Nephron (organoid): ENCODE measurements around the gene PHRF1.
A peak's percentile ranks its signal among the peaks of the same experiment; 100 is the strongest.

Experiments used
- H3K27ac Mint-ChIP-seq, 3 experiments: 2 replicates each; pipeline ENCODE4 v1.8.0; 2020; ENCODE audit warnings: mixed read lengths in 3 of 3, mild to moderate bottlenecking in 2 of 3, moderate library complexity in 1 of 3
- H3K27me3 Mint-ChIP-seq: 2 replicates; pipeline ENCODE4 v1.8.0; 2021; ENCODE audit warnings: low read depth, mild to moderate bottlenecking, moderate library complexity, mixed read lengths
- H3K36me3 Mint-ChIP-seq: 2 replicates; pipeline ENCODE4 v1.8.0; 2020; ENCODE audit warnings: low read depth, mixed read lengths
- H3K4me1 Mint-ChIP-seq: 2 replicates; pipeline ENCODE4 v1.8.0; 2020; ENCODE audit warnings: mixed read lengths
- H3K4me3 Mint-ChIP-seq, 3 experiments: 2 replicates each; pipeline ENCODE4 v1.8.0; 2020; ENCODE audit warnings: mild to moderate bottlenecking in 3 of 3, mixed read lengths in 3 of 3, moderate library complexity in 2 of 3
- H3K9me3 Mint-ChIP-seq: 2 replicates; pipeline ENCODE4 v1.8.0; 2020; ENCODE audit warnings: mixed read lengths
- CTCF ChIP-seq, 3 experiments: fragments of 200-600 bp; sonication (generic); IDR thresholded peaks; one replicate each; pipeline ENCODE4 v1.5.0; 2021; ENCODE audit warnings: antibody characterized with exemption in 3 of 3; ENCODE audit not compliant: unreplicated experiment in 3 of 3

The PHRF1 gene

GRCh38 chr11:575996-576768, at the start of gene PHRF1:
Gene PHRF1, plus strand, starts transcription at chr11:576470. Its CDS starts 5,043 bp downstream, at chr11:581513.
- H3K36me3 Mint-ChIP-seq: peaks cover 2% of the 10 kb centered on the region
- H3K27ac Mint-ChIP-seq: peak within 1 kb of the TSS; percentile 97 to 99 (median 98)
- H3K9me3 Mint-ChIP-seq: no peaks in the 10 kb centered on the region
- H3K4me1 Mint-ChIP-seq: peaks cover 28% of the 10 kb centered on the region
- peak within 1 kb of the TSS; percentile 89 to 94 (median 92) for H3K4me3 Mint-ChIP-seq
- no peak for TF ChIP-seq CTCF (IDR thresholded peaks at IDR 0.05; ENCODE audit: unreplicated experiment in 3 of 3)
- H3K27me3 Mint-ChIP-seq: peaks cover 22% of the 10 kb centered on the region

- Mint-ChIP-seq H3K27ac (no peak overlapping the region), H3K36me3 (no peaks in the 10 kb centered on the region), H3K4me3 (no peak overlapping the region), H3K4me1 (no peaks in the 10 kb centered on the region), H3K27me3 (peaks cover 3% of the 10 kb centered on the region), H3K9me3 (no peaks in the 10 kb centered on the region)
- no peak for TF ChIP-seq CTCF (IDR thresholded peaks at IDR 0.05; ENCODE audit: unreplicated experiment in 3 of 3)
These were observed 48.0 kb upstream of the PHRF1 start for GRCh38 chr11:528166-528814.

GRCh38 chr11:528815-529727, 47.2 kb upstream of the PHRF1 start:
- Mint-ChIP-seq H3K27me3 (peaks cover 3% of the 10 kb centered on the region), H3K9me3 (no peaks in the 10 kb centered on the region), H3K4me3 (peak overlapping the region in 1 of 3 experiments; percentile 30), H3K36me3 (no peaks in the 10 kb centered on the region), H3K4me1 (no peaks in the 10 kb centered on the region), H3K27ac (no peak overlapping the region)
- no peak for TF ChIP-seq CTCF (IDR thresholded peaks at IDR 0.05; ENCODE audit: unreplicated experiment in 3 of 3)

GRCh38 chr11:529728-530411, 46.4 kb upstream of the PHRF1 start:
- TF ChIP-seq CTCF (IDR thresholded peaks at IDR 0.05; ENCODE audit: unreplicated experiment in 3 of 3): no peak
- Mint-ChIP-seq H3K36me3 (no peaks in the 10 kb centered on the region), H3K4me1 (no peaks in the 10 kb centered on the region), H3K27ac (no peak overlapping the region), H3K9me3 (no peaks in the 10 kb centered on the region), H3K4me3 (peak overlapping the region in 1 of 3 experiments; percentile 48), H3K27me3 (peaks cover 3% of the 10 kb centered on the region)

- TF ChIP-seq CTCF (IDR thresholded peaks at IDR 0.05; ENCODE audit: unreplicated experiment in 3 of 3): no peak
- Mint-ChIP-seq H3K27me3 (peaks cover 2% of the 10 kb centered on the region), H3K4me1 (peaks cover 2% of the 10 kb centered on the region), H3K27ac (no peak overlapping the region), H3K36me3 (no peaks in the 10 kb centered on the region), H3K4me3 (peak overlapping the region; percentile 48 to 74 (median 64)), H3K9me3 (no peaks in the 10 kb centered on the region)
These were observed 45.1 kb upstream of the PHRF1 start for GRCh38 chr11:530960-531831.
